Kidney tubule cell (primary cell): ENCODE results near the gene METTL1.

Experiments used
- DNase-seq: peaks from one replicate; pipeline ENCODE4 v3.0.0-alpha.2; 2018; ENCODE audit warnings: low spot score

METTL1 gene

DNA sequence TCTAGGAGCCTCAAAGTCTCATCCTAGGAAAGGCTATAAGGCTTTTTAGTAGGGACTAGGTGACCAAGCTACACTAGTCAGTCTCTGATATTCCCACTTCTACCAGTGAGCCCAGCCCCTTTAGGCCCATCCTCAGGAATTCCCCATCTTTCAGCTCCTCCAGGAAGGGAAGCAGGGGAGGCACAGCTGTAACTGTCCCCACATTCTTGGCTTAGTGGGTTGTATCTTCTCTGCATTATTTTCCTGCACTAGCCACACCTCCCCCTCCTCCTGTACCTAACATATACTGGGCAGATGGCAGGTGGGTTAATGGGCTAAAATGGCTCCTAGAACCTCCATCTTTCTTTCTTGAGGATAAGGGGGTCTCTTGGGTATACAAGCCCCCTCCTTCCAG is 4.6 kb downstream of the METTL1 start:
- DNase-seq, result no peak

DNA sequence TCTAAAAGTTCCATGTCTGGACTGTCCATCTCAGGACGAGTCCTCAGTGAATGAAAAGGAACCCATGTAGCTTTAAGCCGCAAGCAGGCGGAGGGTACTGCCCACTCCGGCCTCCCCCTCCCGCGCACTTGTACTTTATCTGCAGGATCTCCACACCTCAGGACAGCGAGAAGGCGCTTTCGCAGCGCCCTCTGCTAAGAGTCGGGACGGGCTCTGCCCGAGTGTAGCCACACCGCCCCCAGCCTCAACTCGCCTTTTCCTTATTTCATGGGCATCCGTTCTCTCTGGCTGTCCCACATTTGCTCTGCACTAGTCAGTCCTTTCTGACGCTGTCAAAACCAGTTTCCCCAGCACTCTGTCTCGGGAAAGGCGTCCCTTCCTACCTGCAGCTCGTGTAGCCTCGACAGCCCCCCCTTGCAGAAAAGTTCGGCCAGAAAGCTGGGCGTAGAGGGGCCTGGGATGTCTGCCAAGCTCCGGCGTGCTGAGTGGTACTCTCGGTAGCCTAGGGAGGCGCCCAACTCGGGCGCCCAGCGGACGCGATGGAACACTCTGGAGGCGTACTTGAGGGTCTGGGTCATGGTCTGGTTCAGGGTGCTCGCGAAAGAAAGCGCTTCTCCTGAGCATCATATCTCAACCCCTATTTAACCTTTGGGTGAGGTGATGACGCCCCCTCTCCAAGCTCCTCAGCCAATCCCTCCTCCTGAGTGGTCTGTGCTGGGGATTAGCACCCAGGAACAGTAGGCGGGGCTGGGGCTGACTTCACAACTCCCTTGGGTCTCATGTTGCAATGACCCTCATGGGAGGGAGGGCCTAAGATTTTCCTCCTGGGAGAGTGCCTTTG is 5.2 kb downstream of the METTL1 start, which contains the start of gene CYP27B1:
TSS of gene CYP27B1 (minus strand) at position 615 of the 841 bp plus-strand sequence. CDS start at position 578, 37 bp downstream.
- peak; percentile 31 for DNase-seq

DNA sequence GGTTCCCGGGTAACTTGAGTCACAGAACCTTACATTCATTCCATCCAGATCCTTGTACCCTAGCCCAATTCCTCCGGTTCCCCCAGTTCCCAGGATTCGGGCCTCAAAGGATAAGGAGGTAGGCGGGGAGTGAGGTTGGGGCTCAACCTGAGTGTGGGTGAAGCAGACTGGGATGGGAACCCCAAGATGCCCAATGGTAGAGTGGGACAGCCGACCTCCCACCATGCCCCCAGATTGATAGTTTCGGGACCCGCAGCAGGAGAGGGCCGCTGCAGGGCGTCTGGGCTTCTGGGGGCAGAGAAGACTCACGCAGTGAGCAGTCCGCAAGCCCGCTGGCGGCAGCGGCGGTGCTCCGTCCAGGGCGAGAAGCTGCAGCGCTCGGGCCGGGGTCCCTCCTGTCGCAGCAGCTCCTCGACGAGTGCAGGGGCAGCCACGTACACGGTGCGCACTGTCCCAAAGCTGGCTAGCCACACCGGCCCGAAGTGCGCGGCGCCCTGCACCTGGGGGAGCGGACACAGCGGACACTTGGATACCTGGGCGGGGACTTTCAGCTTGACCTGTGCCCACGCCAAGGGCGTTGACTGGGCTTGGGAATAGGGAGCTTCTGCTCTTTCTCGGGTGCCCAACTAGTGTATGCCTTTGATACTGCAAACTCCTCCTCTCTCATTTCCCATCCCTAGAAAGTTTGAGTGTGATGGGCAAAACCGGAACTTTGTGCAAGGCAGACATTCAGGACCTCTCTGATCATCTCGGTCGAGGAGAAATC is 6.0 kb downstream of the METTL1 start:
- DNase-seq, result no peak

DNA sequence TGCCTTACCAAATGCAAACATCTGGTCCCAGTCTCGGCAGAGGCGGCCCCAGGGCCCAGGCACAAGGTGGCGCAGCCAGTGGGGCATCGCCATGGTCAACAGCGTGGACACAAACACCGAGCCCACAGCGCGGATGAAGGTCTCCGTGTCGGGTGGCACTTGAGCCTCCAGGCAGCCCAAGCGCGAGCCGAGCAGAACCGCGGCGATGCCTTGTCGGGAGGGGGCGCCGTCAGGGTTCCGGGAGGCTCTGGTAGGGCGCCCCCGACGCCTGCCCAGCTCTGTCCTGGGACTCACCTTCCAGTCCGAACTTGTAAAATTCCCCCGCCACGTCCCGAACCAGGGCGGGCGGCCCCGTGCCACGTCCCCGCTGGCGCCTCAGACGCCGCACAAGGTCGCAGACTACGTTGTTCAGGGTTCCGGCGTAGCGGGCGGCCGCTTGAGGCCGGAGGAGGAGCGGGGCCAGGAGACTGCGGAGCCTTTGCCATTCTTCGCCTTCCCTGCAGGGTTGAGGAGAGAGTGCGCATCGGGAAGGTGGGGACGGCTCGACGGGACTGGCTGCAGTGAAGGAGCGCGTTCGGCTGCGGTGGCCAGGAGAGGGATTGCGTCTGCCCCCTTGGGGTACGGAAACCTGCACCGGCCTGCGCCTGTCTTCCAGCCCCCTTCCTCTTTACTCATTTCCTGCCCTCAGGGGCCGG is 6.8 kb downstream of the METTL1 start:
- DNase-seq, result peak; percentile 40

DNA sequence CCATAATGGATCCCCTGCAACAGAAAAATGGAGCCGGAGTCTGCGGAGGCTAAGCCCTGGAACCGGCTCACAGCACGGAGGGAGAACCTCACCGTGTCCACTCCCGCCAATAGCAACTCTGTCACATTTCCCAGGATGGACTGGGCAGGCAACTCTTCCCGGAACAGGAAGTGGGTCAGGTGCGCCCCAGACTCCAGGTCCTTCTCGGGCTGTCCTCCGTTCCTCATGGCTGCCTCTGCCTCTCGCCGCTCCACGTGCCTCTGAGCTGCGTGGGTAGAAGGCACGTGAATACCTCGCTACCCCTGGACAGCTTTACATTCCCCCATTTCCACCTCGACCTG is 7.3 kb downstream of the METTL1 start:
- peak; percentile 26 for DNase-seq

DNA sequence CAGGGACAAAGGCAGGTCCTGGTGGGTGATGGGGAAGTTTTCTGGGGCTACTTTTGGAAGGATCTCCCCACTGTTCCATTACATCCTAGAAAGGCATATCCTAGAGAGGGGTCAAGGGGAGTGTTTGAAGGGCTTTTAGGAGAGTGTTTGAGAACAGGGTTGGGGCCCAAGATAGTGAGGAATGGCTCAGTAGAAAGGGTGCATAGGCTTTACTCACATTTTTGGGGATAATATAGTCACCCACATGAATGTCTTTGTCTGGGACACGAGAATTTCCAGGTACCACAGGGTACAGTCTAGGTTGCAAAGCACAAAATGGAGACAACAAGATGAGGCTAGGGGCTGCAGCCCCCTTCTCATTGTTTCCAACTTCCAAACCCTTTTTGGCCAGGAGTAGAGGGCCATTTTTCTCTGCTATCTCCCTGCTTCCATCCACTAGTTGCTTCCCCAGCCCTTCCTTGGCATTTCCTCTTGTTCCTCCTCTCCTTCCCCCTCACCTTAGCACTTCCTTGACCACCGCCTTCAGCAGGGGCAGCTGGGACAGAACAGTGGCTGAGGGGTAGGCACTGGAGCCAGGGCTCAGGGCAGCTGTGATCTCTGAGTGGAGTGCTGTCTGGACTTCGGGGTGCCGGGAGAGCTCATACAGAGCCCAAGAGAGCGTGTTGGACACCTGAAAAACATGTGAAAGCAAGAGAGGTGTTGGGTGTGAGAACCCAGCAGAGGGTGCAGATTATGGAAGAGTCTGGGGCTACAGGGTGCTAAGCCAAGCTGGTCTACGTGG is 7.8 kb downstream of the METTL1 start:
- no peak for DNase-seq

DNA sequence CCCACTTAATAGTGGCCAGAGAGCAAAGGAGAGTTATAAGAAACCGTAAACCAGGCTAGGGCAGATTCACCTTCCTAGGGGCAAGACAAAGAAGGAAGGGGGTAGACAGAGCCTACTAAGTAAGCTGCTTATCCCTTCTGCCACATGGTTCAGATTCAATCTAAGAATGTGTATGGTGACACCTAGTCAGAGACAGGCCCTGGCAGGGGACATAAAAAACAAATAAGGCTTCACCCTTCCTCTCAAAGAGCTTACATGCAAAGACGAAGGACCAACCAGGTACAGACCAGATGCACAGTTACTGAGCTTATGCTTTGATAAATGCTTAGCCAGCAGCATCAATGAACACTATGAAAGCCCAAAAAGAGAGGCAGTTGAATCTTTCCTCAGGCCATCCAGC is 9.4 kb downstream of the METTL1 start:
- no peak for DNase-seq

DNA sequence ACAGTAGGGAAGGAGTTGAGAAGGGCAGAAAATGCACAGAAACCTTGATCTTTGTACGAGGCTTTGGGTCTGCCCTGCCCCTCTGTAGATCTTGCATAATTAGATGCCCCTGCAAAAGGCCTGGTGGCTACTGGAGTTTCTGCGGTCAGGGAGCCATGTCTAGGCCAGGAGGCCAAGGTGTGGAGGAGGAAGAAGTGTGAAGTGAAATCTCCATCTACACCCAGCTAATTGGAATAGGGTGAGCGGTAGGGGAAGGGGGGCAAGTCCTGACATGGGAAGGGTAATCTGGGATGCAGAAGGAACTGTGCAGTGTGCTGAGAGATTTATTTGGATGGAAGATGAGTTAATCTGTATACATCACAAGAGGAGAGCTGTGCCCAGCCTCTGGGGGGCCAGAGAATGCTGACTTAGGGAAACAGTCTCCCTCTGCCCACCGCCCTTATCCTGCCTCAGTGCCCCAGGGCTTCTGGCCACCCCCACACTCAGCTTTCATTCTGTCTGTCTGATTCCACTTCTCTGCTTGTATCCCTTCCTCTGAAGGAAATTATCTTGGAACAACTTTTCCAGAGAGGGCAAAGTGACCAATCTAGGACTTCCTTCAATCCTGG is 10.4 kb downstream of the METTL1 start:
- no peak for DNase-seq

DNA sequence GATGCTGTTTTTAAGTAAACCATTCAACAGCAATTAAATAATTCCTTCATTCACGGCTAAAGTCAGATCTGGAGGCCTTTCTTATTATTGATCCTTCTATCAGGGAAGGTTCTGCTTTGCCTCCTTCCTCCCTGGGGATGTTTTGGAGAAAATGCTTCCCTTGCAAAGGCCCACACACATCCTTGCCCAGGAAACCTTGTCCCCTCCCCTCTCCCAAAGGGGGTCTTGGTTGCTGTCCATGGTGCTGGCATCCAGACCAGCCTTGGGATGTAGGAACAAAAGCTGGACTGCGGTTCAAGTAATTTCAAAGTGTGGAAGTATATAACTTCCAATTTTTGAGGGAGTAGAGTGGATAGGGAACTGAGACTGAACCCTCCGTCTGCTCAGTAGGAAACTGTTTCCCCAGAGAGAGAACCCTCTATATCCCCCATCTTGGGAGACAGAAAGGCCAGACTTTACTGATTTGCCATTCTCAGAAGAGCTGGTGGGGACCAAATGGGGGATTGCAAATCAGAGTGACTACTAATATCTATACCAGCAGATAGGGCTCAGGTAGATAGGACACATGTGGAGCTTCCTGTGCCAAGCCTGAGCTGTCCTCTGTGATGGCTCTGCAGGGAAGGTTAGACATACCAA is 11.4 kb downstream of the METTL1 start:
- no peak for DNase-seq

DNA sequence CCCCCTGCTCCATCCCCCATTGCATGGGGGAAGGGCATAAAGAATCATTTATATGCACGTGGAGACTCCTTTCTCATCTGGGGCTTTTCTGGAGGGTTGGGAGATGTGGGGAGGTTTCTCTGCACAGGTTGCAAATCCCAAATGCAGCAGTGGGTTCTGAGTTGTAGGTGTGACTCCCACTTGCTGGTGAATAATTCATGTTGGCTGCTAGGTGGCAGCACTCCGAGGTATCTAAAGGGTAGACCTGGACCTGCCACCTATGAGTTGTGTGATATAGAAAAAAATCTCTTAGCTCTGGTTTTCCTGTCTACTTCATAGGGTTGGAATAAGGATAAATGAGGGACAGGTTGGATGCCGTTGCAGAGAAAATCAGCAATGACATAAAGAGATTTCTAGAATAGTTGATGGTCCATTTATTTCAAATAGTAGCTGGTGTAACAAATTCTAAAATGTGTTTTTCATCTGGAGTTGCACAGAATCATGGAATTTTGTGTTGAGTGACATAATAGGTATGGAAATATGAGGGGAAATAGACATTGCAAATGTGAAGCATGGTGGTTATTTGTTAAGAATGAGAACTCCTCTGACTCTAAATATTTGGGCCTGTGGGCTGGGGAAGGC is 12.4 kb downstream of the METTL1 start:
- peak; percentile 58 for DNase-seq

DNA sequence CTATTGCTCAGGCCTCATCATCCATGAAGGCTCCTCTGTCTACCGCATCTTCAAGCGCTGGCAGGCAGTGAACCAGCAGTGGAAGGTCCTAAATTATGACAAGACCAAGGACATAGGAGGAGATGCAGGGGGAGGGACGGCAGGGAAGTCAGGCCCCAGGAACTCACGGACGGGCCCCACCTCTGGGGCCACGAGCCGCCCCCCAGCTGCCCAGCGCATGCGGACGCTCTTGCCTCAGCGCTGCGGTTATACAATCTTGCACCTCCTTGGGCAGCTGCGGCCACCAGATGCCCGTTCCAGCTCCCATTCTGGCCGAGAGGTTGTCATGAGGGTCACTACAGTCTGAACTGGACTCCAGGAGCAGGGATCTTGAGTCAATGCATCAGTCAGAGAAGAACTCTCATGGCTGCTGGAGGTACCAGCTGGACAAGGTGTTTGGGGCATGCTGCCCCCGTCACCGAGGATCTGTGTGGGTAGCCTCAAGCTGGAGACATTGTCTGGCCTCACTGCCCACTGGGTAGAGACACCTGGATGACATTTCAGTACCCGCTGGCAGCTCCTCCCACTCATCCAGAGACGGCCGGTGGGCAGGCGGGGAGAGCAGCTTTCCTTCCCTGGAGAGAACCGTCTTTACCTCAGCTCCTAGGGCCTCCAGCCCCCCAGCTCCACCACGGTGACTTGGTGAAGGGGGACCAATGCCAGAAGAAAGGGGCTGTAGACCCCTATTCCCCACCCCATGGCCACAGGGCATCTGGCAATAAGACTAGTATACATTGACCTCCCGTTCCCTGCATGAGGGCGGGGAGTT is 13.1 kb downstream of the METTL1 start:
- no peak for DNase-seq

DNA sequence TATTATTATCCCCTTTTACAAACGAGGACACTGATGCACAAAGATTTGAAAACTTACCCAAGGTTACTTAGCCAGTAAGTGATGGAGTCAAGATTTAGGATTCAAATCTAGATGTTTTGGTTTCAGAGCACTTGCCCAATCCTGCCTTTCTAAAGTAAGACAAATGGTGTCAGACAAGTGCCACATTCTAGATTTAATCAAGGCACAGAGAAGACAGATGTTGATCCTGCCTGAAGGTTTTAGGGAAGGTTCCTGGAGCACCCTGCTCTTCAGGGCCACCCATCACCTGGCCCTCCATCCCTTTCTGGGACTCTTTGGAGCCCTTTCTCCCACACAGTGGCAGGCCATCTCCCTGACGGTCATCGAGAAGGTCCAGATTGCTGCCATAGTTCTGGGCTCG is 14.1 kb downstream of the METTL1 start:
- DNase-seq, result no peak

DNA sequence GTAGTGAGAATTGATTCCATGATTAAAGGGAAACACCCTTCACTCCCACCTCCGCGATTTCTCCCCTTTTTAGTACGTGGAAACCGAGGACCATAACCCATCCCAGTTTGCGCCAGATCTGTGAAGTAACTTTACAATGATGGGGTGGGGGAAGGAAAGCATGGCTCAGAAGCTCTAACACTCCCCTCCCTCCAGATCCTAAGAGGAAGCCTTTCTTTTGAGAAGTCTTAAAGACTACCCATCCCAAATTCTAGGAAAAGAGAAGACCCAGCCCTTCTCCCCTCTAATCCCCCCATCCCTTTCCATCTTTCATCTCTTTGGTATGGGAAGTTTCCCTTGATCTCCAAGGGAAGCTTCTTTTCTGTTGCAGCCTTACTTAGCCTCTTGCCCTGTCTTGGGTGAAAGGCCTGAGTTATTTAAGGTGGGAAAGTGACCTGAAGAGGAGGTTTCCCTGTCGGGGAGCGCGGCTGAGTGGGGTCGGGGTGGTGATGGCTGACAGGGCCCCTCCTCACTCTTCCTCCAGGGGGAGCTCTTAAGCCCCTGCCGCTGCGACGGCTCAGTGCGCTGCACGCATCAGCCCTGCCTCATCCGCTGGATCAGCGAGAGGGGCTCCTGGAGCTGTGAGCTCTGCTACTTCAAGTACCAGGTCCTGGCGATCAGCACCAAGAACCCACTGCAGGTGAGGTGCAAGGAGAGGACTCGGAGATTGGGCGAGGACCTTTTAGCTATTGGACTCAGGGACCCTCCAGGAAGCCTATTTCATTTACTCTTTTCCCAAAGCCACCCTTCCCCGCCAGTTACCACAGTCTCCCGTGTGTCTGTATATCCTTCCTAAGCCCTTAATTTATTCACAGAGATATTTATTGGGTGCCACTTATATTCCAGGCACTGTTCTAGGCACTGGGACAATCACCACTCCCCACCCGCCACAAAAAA is 15.2 kb downstream of the METTL1 start:
- peak; percentile 34 for DNase-seq

DNA sequence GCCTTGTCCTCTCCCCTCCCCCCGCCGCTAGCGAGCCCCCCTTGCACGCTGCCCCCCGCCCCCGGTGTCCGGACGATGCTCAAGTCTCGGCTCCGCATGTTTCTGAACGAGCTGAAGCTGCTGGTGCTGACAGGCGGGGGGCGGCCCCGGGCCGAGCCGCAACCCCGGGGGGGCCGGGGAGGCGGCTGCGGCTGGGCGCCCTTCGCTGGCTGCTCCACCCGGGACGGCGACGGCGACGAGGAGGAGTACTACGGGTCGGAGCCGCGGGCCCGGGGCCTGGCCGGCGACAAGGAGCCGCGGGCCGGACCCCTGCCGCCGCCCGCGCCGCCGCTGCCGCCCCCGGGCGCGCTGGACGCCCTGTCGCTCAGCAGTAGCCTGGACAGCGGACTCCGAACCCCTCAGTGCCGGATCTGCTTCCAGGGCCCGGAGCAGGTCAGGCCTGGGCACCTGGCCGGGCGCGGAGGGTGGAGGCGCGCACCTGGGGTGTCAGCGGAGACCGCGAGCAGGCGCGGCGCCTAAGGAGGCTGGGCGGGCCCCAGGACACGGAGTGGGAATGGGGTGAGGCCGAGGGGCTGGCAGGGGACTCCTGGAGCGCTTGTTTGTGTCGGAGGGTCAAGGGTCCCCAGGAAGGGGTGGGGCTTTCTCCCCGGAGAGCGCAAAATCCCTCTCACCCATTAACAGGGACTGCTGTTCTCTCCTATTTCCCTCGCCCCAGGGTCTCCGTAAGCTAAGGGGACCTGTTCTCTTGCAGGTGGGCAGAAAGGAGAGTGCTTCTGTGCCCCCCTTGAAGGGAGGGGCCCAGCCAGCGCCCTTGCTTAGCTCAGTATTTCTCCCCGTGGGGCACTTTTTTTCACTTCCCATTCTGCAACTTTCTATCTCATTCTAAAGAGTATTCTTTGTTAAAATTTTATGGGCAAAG is 16.2 kb downstream of the METTL1 start:
- DNase-seq, result peak; percentile 38

DNA sequence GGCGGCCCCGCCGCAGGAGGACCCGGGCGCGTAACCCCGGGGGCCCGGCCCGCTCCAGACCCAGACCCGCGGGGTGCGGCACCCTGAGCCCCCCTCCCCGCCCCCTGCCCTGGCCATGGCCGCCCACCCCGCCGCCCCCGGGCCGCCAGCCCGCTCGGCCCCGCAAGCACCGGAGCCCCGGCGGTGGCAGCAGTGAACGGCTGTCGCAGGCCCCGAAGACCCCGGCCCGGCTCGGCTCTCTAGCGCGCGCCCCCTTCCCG is 16.8 kb downstream of the METTL1 start:
- no peak for DNase-seq

DNA sequence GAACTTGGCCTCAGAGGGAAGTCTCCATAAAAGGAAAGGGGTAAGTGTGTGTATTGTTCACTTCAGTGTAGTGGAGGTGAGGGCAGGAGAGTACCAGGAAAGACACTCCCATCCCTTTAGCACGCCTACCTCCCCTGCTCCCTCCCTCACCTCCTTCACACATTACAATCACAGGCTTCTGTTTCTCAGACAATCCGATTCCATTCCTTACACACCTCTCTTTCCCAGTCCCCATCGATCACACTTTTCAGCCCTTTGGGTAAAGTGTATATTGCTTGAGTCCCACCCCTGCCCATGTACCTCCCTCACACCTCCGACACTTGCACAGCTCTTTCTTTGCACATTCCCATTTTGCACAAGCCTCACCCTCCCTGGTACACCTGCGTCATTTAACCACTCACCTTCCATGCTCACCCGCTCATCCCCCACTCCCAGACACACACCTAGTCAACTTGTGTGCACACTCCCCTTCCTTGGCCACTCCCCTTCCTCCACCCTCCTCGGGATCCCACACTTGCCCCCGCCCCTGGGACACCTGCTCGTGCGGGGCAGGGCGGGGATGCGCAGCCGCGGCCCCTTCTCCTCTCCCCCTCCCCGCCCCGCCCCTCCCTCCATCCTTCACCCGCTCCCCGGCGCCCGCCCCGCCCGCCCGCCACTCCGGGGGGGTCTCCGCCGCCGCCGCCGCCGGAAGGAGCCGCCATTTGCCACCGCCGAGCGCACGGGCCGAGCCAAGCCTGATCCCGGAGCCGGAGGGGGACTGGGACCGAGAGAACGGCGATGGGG is 17.3 kb downstream of the METTL1 start, which contains the start of gene MARCHF9:
TSS of gene MARCHF9 (plus strand) at position 693 of the 783 bp plus-strand sequence. CDS start 426 bp downstream, outside the sequence.
- DNase-seq, result peak; percentile 84
